ENCODE results near the gene ANKMY2.
A peak's percentile ranks its signal among the peaks of the same experiment; 100 is the strongest.

Gene ANKMY2

DNA sequence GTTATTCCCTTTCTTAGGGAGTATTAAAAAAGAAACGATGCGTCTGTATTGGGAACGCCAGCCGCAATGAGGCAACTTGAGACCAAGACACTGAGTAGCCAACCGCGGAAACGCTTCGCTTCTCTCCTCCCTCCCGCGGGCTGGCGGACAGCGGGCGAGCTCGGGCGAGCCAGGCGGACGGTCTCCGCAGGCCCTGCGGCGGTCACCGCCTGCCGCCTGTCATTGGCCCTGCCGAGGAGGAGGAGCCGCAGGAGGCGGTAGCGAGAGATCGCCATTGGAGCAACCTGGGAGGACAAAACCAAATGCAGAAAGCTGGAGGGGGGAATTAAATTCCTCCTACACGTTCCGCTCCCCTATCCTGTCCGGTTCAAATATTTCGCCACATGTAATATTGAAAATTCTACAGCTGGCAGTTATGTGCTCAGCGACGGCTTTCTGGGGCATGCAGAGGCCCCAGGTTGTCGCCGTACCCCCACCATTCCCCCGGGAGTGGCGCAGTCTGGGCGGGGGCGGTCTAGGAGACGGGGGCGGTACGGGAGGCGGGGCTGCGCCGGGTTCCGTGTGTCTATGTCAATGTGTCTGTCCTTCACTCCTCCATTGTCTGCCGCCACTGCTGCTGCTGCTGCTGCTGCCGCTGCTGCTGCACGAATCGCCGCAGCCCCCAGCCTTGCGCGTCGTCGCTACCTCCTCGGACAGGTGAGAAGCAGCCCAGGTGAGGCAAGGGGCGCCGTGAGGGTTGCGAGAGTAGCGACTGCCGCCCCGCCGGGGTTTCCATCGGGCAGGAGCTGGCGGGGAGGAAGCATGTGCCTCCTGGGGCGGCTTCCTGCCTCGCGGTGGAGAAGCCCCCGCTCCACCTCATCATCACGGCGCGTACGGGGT lies at the start of gene ANKMY2, which contains the start of gene BZW2 (continued):
- TF ChIP-seq ZNF777 (tag by site-specific recombination; IDR thresholded peaks at IDR 0.05; ENCODE audit: borderline replicate concordance) (no peak), KLF1 (tag by site-specific recombination; IDR thresholded peaks at IDR 0.05) (peak; percentile 25; the same call in 1 of the 2 replicates), ZNF155 (tag by site-specific recombination; IDR thresholded peaks at IDR 0.05) (no peak), WT1 (tag by site-specific recombination; IDR thresholded peaks at IDR 0.05) (no peak), ZEB2 (tag by site-specific recombination; IDR thresholded peaks at IDR 0.05) (peak; percentile 36; the same call in 1 of the 2 replicates), ZSCAN16 (tag by site-specific recombination; IDR thresholded peaks at IDR 0.05) (no peak), ZNF521 (tag by site-specific recombination; IDR thresholded peaks at IDR 0.05) (no peak), ZNF701 (tag by site-specific recombination; IDR thresholded peaks at IDR 0.05) (no peak), ZNF626 (tag by site-specific recombination; IDR thresholded peaks at IDR 0.05) (no peak), ZNF211 (tag by site-specific recombination; IDR thresholded peaks at IDR 0.05; ENCODE audit: low read depth) (no peak), HOXD13 (CRISPR knock-in tag; IDR thresholded peaks at IDR 0.05; ENCODE audit: borderline replicate concordance) (no peak), KLF9 (tag by site-specific recombination; IDR thresholded peaks at IDR 0.05; ENCODE audit: low read depth) (peak; percentile 70), ZXDB (tag by site-specific recombination; IDR thresholded peaks at IDR 0.05) (peak; percentile 38; the same call in 1 of the 2 replicates), ZNF214 (tag by site-specific recombination; IDR thresholded peaks at IDR 0.05; ENCODE audit: borderline replicate concordance) (no peak), ZNF274 (IDR thresholded peaks at IDR 0.05; ENCODE audit: low read length) (no peak), ZNF274 (tag by site-specific recombination; IDR thresholded peaks at IDR 0.05; ENCODE audit: borderline replicate concordance) (no peak), ZNF843 (tag by site-specific recombination; IDR thresholded peaks at IDR 0.05) (0 out of 2 replicates have a peak, but pooled peaks have one; percentile 30), ZNF510 (tag by site-specific recombination; IDR thresholded peaks at IDR 0.05; ENCODE audit: insufficient replicate concordance) (no peak), HOXA7 (CRISPR knock-in tag; IDR thresholded peaks at IDR 0.05; ENCODE audit: borderline replicate concordance) (no peak), REPIN1 (tag by site-specific recombination; IDR thresholded peaks at IDR 0.05; ENCODE audit: low read depth) (no peak), SP7 (tag by site-specific recombination; IDR thresholded peaks at IDR 0.05) (peak; percentile 59), ZNF335 (tag by site-specific recombination; conservative IDR thresholded peaks at IDR 0.05) (peak; percentile 55), KLF10 (tag by site-specific recombination; IDR thresholded peaks at IDR 0.05) (peak; percentile 79), ZNF544 (tag by site-specific recombination; IDR thresholded peaks at IDR 0.05) (no peak)
- TF ChIP-seq, protein P1, sequence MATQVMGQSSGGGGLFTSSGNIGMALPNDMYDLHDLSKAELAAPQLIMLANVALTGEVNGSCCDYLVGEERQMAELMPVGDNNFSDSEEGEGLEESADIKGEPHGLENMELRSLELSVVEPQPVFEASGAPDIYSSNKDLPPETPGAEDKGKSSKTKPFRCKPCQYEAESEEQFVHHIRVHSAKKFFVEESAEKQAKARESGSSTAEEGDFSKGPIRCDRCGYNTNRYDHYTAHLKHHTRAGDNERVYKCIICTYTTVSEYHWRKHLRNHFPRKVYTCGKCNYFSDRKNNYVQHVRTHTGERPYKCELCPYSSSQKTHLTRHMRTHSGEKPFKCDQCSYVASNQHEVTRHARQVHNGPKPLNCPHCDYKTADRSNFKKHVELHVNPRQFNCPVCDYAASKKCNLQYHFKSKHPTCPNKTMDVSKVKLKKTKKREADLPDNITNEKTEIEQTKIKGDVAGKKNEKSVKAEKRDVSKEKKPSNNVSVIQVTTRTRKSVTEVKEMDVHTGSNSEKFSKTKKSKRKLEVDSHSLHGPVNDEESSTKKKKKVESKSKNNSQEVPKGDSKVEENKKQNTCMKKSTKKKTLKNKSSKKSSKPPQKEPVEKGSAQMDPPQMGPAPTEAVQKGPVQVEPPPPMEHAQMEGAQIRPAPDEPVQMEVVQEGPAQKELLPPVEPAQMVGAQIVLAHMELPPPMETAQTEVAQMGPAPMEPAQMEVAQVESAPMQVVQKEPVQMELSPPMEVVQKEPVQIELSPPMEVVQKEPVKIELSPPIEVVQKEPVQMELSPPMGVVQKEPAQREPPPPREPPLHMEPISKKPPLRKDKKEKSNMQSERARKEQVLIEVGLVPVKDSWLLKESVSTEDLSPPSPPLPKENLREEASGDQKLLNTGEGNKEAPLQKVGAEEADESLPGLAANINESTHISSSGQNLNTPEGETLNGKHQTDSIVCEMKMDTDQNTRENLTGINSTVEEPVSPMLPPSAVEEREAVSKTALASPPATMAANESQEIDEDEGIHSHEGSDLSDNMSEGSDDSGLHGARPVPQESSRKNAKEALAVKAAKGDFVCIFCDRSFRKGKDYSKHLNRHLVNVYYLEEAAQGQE (tag by site-specific recombination; IDR thresholded peaks at IDR 0.05): no peak
- TF ChIP-seq, protein P2, sequence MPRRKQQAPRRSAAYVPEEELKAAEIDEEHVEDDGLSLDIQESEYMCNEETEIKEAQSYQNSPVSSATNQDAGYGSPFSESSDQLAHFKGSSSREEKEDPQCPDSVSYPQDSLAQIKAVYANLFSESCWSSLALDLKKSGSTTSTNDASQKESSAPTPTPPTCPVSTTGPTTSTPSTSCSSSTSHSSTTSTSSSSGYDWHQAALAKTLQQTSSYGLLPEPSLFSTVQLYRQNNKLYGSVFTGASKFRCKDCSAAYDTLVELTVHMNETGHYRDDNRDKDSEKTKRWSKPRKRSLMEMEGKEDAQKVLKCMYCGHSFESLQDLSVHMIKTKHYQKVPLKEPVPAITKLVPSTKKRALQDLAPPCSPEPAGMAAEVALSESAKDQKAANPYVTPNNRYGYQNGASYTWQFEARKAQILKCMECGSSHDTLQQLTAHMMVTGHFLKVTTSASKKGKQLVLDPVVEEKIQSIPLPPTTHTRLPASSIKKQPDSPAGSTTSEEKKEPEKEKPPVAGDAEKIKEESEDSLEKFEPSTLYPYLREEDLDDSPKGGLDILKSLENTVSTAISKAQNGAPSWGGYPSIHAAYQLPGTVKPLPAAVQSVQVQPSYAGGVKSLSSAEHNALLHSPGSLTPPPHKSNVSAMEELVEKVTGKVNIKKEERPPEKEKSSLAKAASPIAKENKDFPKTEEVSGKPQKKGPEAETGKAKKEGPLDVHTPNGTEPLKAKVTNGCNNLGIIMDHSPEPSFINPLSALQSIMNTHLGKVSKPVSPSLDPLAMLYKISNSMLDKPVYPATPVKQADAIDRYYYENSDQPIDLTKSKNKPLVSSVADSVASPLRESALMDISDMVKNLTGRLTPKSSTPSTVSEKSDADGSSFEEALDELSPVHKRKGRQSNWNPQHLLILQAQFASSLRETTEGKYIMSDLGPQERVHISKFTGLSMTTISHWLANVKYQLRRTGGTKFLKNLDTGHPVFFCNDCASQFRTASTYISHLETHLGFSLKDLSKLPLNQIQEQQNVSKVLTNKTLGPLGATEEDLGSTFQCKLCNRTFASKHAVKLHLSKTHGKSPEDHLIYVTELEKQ (tag by site-specific recombination; IDR thresholded peaks at IDR 0.05; ENCODE audit: borderline replicate concordance): no peak
- TF ChIP-seq, protein P3, sequence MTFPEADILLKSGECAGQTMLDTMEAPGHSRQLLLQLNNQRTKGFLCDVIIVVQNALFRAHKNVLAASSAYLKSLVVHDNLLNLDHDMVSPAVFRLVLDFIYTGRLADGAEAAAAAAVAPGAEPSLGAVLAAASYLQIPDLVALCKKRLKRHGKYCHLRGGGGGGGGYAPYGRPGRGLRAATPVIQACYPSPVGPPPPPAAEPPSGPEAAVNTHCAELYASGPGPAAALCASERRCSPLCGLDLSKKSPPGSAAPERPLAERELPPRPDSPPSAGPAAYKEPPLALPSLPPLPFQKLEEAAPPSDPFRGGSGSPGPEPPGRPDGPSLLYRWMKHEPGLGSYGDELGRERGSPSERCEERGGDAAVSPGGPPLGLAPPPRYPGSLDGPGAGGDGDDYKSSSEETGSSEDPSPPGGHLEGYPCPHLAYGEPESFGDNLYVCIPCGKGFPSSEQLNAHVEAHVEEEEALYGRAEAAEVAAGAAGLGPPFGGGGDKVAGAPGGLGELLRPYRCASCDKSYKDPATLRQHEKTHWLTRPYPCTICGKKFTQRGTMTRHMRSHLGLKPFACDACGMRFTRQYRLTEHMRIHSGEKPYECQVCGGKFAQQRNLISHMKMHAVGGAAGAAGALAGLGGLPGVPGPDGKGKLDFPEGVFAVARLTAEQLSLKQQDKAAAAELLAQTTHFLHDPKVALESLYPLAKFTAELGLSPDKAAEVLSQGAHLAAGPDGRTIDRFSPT (tag by site-specific recombination; IDR thresholded peaks at IDR 0.05): peak; percentile 46; the same call in 1 of the 2 replicates
- TF ChIP-seq, protein P4, sequence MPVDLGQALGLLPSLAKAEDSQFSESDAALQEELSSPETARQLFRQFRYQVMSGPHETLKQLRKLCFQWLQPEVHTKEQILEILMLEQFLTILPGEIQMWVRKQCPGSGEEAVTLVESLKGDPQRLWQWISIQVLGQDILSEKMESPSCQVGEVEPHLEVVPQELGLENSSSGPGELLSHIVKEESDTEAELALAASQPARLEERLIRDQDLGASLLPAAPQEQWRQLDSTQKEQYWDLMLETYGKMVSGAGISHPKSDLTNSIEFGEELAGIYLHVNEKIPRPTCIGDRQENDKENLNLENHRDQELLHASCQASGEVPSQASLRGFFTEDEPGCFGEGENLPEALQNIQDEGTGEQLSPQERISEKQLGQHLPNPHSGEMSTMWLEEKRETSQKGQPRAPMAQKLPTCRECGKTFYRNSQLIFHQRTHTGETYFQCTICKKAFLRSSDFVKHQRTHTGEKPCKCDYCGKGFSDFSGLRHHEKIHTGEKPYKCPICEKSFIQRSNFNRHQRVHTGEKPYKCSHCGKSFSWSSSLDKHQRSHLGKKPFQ (tag by site-specific recombination; IDR thresholded peaks at IDR 0.05): no peak
